ENCODE data around the gene SUCLG1.

DNA sequence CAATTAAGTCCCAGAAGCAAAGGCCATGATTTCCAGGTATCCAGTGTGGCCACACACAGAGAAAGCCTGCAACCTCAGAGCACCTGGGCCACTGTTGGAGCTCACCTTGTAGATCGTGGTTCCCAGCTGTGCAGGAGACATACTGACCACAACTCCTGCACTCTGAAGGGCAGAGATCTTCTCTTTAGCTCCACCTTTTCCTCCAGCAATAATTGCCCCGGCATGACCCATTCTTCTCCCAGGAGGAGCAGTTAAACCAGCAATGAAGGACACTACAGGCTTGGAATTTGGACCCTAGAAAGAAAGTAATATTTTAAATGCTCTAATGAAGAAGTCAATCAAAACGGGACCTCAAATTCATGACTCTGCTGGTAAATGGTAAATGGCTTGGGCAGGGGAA, 33.8 kb downstream of the SUCLG1 start:
- TF ChIP-seq GATA2 (IDR thresholded peaks at IDR 0.05; ENCODE audit: low read depth, low read length) = no peak
- TF ChIP-seq GATA3 (IDR thresholded peaks at IDR 0.05; ENCODE audit: low read depth, low read length) = no peak

Data from SH-SY5Y (cell line).